Endodermal cell (in vitro differentiated cells): Measurements from ENCODE around the gene PPRC1. TPM values are rescaled to one million over a fixed set of nuclear protein-coding genes. Genes with fewer than 3 reads are reported as not detected.

Experiments
- DNase-seq: peaks from one replicate; pipeline ENCODE4 v3.0.0-alpha.2; 2017
- H3K27ac ChIP-seq: 2 replicates; pipeline ENCODE4 v1.5.1; 2013; ENCODE audit warnings: mild to moderate bottlenecking, low read depth, low read length, moderate library complexity
- H3K27me3 ChIP-seq: 2 replicates; pipeline ENCODE4 v1.6.1; 2013; ENCODE audit warnings: mild to moderate bottlenecking, low read length, moderate library complexity; ENCODE audit not compliant: insufficient read depth, control insufficient read depth, poor library complexity, severe bottlenecking
- H3K36me3 ChIP-seq: 2 replicates; pipeline ENCODE4 v1.7.0; 2013; ENCODE audit warnings: mild to moderate bottlenecking, low read length, moderate library complexity; ENCODE audit not compliant: control insufficient read depth, insufficient read depth
- H3K4me1 ChIP-seq: one replicate; pipeline ENCODE4 v1.7.0; 2013; ENCODE audit warnings: low read length; ENCODE audit not compliant: control insufficient read depth, insufficient read depth
- H3K4me3 ChIP-seq: 2 replicates; pipeline ENCODE4 v1.5.1; 2013; ENCODE audit warnings: mild to moderate bottlenecking, low read length, moderate library complexity
- H3K9ac ChIP-seq: 2 replicates; pipeline ENCODE4 v1.6.1; 2013; ENCODE audit warnings: mild to moderate bottlenecking, low read length, moderate library complexity; ENCODE audit not compliant: poor library complexity, severe bottlenecking; ENCODE audit errors: extremely low read depth
- H3K9me3 ChIP-seq: 2 replicates; pipeline ENCODE4 v1.6.1; 2013; ENCODE audit warnings: mild to moderate bottlenecking, low read length, moderate library complexity; ENCODE audit not compliant: control insufficient read depth
- H3K27ac Mint-ChIP-seq: 2 replicates; pipeline ENCODE4 v1.8.0; 2020; ENCODE audit warnings: mixed read lengths
- H3K27me3 Mint-ChIP-seq: 2 replicates; pipeline ENCODE4 v1.8.0; 2021; ENCODE audit warnings: mild to moderate bottlenecking, mixed read lengths; ENCODE audit not compliant: insufficient read depth
- H3K36me3 Mint-ChIP-seq: 2 replicates; pipeline ENCODE4 v1.8.0; 2020; ENCODE audit warnings: low read depth, mixed read lengths
- H3K4me1 Mint-ChIP-seq: 2 replicates; pipeline ENCODE4 v1.8.0; 2020; ENCODE audit warnings: mixed read lengths
- H3K4me3 Mint-ChIP-seq: 2 replicates; pipeline ENCODE4 v1.8.0; 2020; ENCODE audit warnings: mild to moderate bottlenecking, moderate library complexity, mixed read lengths
- H3K9me3 Mint-ChIP-seq: 2 replicates; pipeline ENCODE4 v1.8.0; 2020; ENCODE audit warnings: mild to moderate bottlenecking, mixed read lengths
- WGBS, 2 experiments: methylation state at CpG; one replicate each; pipeline versions ENCODE4 v1.1.5 to v1.1.7; 2013; ENCODE audit warnings: missing lambda C conversion rate in 2 of 2, mixed read lengths in 1 of 2; ENCODE audit not compliant: insufficient coverage in 1 of 2, insufficient read length in 1 of 2; 5-methylcytosine and 5-hydroxymethylcytosine counted together
- total RNA-seq, 2 donors: library from RNA; stranded (reverse); fragmentation: NEBNext Ultra II Directional in 1 of 2; extraction: Animal tissue kit (Norgen Biotek cat#: 25700) in 1 of 2; gene quantifications; 2 replicates in 1 of 2; 3 replicates in 1 of 2; pipeline ENCODE4 v1.2.1, GENCODE V29; 2021
- TF ChIP-seq, protein P1 (sequence below): fragments of 200-600 bp; sonication (generic); conservative IDR thresholded peaks from 2 replicates; pipeline ENCODE4 v1.5.0; 2021; ENCODE audit warnings: antibody characterized with exemption, mild to moderate bottlenecking

Gene PPRC1
- total RNA-seq, 2 donors from 2014 or later: 44.5 to 44.7 TPM

DNA sequence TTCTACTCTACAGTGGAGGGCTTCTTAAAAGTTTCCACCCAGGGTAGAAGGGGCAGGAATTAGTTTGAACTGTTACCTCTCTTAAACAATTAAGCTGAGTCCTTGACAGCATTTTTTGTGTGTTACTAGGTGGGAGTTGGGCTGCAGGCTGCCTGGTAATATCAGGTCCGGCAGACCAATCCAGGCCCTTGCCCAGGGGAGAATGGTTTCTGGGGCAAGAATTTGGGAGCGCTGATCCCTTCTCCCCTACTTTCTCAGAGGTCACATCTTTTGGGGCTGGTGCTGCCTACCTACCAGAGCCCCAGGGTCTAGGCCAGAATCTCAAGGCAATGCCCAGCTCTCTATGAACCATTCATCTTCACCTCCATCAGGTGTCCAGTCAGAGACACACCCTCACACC, 1.6 kb downstream of the PPRC1 start:
- H3K4me1 Mint-ChIP-seq: peaks cover 39% of the 10 kb centered on the region
- WGBS, 2 experiments: 69 to 100% methylated on average over 1 to 2 of the region's 2 CpGs
- no peak for DNase-seq
- Histone ChIP-seq H3K9me3 (no peaks in the 10 kb centered on the region), H3K4me1 (peaks cover 21% of the 10 kb centered on the region), H3K27me3 (no peaks in the 10 kb centered on the region), H3K27ac (no peak overlapping the region), H3K4me3 (peak overlapping the region; percentile 94), H3K9ac (peak overlapping the region; percentile 85), H3K36me3 (peaks cover 22% of the 10 kb centered on the region)
- H3K27ac Mint-ChIP-seq: peak overlapping the region; percentile 85
- H3K4me3 Mint-ChIP-seq: peak overlapping the region; percentile 96
- H3K27me3 Mint-ChIP-seq: no peaks in the 10 kb centered on the region
- no peaks in the 10 kb centered on the region for H3K9me3 Mint-ChIP-seq
- peaks cover 13% of the 10 kb centered on the region for H3K36me3 Mint-ChIP-seq
- TF ChIP-seq, protein P1, sequence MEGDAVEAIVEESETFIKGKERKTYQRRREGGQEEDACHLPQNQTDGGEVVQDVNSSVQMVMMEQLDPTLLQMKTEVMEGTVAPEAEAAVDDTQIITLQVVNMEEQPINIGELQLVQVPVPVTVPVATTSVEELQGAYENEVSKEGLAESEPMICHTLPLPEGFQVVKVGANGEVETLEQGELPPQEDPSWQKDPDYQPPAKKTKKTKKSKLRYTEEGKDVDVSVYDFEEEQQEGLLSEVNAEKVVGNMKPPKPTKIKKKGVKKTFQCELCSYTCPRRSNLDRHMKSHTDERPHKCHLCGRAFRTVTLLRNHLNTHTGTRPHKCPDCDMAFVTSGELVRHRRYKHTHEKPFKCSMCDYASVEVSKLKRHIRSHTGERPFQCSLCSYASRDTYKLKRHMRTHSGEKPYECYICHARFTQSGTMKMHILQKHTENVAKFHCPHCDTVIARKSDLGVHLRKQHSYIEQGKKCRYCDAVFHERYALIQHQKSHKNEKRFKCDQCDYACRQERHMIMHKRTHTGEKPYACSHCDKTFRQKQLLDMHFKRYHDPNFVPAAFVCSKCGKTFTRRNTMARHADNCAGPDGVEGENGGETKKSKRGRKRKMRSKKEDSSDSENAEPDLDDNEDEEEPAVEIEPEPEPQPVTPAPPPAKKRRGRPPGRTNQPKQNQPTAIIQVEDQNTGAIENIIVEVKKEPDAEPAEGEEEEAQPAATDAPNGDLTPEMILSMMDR: no peak

DNA sequence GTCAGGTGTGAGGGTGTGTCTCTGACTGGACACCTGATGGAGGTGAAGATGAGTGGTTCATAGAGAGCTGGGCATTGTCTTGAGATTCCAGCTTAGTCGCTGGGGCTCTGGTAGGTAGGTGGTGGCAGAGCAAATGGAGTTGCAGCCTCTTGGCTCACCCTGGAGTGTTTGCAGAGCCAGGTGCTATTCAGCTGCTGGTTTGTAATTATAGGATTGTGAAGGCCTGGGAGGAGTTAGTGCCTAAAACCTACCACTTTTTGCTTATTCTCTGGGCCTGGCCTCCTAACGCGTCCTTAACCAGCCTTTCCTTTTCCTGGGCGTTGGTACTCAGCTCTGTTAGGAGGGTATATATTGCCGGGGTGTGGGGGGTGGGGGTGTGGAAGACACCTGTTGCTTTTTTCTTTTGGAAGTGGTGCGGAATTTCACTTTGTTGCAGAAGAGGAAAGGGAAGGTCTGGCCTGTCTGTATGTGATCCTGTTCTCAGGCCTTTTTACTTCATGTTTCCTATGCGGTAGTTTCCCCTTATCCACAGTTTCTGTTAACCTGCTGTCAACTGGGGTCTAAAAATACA, 3.2 kb downstream of the PPRC1 start:
- Mint-ChIP-seq H3K4me1 (peaks cover 39% of the 10 kb centered on the region), H3K27ac (peak overlapping the region; percentile 33), H3K9me3 (no peaks in the 10 kb centered on the region), H3K36me3 (peaks cover 29% of the 10 kb centered on the region), H3K4me3 (no peak overlapping the region), H3K27me3 (no peaks in the 10 kb centered on the region)
- H3K27ac ChIP-seq: no peak overlapping the region
- H3K27me3 ChIP-seq: no peaks in the 10 kb centered on the region
- peak overlapping the region; percentile 36 for H3K4me3 ChIP-seq
- no peaks in the 10 kb centered on the region for H3K9me3 ChIP-seq
- TF ChIP-seq, protein P1: no peak
- no peak overlapping the region for H3K9ac ChIP-seq
- H3K4me1 ChIP-seq: peaks cover 21% of the 10 kb centered on the region
- WGBS, 2 experiments: 90 to 100% methylated on average over 1 to 6 of the region's 7 CpGs
- peaks cover 38% of the 10 kb centered on the region for H3K36me3 ChIP-seq
- DNase-seq: no peak

- H3K36me3 Mint-ChIP-seq: peaks cover 55% of the 10 kb centered on the region
- WGBS, 2 experiments: 94 to 95% methylated on average over 8 to 15 of the region's 15 CpGs
Observed at GRCh38 chr10:102139281-102140110, 6.7 kb downstream of the PPRC1 start.

More at GRCh38 chr10:102139281-102140110, 6.7 kb downstream of the PPRC1 start:
- DNase-seq: no peak
- Mint-ChIP-seq H3K27me3 (no peaks in the 10 kb centered on the region), H3K9me3 (no peaks in the 10 kb centered on the region), H3K27ac (no peak overlapping the region), H3K4me1 (peaks cover 30% of the 10 kb centered on the region), H3K4me3 (no peak overlapping the region)
- Histone ChIP-seq H3K27ac (no peak overlapping the region), H3K9ac (no peak overlapping the region), H3K9me3 (no peaks in the 10 kb centered on the region), H3K4me1 (peaks cover 22% of the 10 kb centered on the region), H3K36me3 (peaks cover 68% of the 10 kb centered on the region), H3K4me3 (no peak overlapping the region), H3K27me3 (no peaks in the 10 kb centered on the region)
- TF ChIP-seq, protein P1: no peak
